Left renal pelvis (tissue), 4 donors: Measurements from ENCODE around the gene DGCR8. TPM values are rescaled to one million over a fixed set of nuclear protein-coding genes. Genes with fewer than 3 reads are reported as not detected.

Experiments
- DNase-seq, 4 donors: peaks; one replicate each; pipeline ENCODE4 v3.0.0-alpha.2; 2013; ENCODE audit warnings: low read depth in 4 of 4, low spot score in 3 of 4
- polyA plus RNA-seq, 4 donors: library from polyadenylated mRNA; unstranded; fragments of 120-200 nt; gene quantifications; one replicate each; pipeline ENCODE4 v1.2.1, GENCODE V29; 2013; ENCODE audit not compliant: insufficient read length in 4 of 4

DGCR8 gene
- polyA plus RNA-seq, 4 donors = 29.6 to 62.1 (median 44.5) TPM

GRCh38 chr22:20118300-20119020 lies 38.4 kb downstream of the DGCR8 start:
- DNase-seq = no peak

GRCh38 chr22:20121856-20122415 lies 41.9 kb downstream of the DGCR8 start:
- DNase-seq = no peak

- DNase-seq = no peak
Observed at GRCh38 chr22:20123366-20124082, 43.5 kb downstream of the DGCR8 start.

GRCh38 chr22:20124083-20124787 lies 44.2 kb downstream of the DGCR8 start:
- DNase-seq = no peak

GRCh38 chr22:20125201-20126174 lies 45.4 kb downstream of the DGCR8 start:
- no peak for DNase-seq

DNA sequence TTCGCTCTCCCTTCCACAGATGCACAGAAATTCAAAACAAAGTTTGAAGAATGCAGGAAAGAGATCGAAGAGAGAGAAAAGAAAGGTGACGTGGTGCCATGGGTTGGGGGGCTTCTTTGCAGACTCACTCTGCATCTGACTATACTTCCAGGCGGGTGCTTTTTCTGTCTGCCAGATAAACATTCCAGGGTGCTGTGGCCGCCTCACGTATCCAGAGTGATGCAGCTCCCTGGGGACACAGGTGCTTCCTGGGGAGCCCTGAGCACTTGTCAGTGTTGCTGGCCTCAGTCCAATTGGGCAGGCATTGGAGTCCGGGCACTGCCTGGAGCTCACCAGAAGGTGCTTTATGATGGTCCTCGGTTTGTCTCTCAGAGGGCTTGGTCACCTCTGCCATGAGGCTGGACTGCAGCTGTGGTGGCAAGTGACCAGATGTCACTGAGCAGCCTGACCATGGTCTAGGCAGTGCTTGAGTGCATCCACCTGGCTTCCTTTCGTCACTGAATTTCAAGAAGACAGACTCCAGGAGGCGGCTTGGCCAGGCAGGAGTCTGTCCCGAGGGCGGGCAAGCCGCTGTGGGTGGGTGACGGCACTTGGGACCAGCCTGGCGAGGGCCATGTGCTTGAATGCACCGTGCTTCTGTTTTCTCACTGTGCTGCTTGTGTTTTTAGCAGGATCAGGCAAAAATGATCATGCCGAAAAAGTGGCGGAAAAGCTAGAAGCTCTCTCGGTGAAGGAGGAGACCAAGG lies 46.4 kb downstream of the DGCR8 start:
- no peak for DNase-seq

DNA sequence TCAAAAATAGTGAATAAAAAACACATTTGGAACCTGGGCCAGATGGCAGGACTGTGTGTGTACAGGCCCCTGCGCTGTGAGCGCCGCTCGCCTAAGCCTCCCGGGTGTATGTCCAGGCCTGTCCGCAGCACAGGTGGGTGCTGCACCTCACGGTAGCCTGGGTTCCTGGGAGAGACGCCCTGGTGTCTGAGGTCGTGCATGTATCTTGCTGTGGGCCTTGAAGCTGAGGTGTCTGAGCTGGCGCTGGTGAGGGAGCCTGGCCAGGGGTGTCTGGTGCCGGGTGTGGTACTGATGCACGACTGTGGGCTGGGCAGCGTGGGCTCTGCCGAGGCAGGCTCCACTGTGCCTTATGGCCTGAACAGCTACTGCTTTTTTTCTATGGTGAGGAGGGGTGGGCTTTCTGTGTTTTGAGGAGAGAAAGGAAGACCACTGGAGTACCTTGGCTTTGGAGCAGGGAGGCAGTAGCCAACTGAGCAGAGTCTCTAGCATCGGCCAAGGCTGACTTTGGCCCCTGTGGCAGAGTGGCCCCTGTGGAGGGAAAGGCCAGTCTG lies 47.4 kb downstream of the DGCR8 start:
- DNase-seq = no peak

DNA sequence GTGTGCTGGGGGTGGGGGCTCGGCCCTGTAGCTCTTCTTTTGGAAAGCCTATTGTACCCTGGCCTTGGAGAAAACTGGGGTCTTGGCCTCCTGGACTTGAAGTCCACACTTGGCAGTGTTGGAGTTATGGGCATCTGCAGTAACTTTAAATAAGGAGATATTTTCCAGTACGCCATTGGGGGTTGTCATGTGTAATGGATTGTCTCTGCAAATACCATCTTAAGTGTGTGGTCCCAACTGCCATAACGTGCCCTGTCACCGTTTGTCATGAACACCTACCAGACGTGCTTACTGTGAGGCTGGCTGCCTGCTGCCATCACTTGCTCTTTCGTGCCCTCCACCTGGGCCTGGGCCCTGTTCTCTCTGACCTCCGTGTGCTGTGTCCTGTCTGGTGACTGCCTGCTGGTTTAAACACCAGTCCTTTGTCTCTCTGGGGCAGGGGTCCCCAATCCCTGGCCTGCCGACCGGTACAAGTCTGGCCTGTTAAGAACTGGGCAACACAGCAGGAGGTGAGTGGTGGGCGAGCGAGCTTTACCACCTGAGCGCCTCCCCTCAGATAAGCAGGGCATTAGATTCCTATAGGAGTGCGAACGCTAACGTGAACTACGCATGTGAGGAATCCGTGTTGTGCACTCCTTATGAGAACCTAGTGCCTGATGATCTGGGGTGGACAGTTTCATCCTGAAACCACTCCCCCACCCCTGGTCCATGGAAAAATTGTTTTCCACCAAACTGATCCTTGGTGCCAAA lies 48.0 kb downstream of the DGCR8 start:
- no peak for DNase-seq

- DNase-seq = no peak
Observed at GRCh38 chr22:20128619-20128901, 48.5 kb downstream of the DGCR8 start.

DNA sequence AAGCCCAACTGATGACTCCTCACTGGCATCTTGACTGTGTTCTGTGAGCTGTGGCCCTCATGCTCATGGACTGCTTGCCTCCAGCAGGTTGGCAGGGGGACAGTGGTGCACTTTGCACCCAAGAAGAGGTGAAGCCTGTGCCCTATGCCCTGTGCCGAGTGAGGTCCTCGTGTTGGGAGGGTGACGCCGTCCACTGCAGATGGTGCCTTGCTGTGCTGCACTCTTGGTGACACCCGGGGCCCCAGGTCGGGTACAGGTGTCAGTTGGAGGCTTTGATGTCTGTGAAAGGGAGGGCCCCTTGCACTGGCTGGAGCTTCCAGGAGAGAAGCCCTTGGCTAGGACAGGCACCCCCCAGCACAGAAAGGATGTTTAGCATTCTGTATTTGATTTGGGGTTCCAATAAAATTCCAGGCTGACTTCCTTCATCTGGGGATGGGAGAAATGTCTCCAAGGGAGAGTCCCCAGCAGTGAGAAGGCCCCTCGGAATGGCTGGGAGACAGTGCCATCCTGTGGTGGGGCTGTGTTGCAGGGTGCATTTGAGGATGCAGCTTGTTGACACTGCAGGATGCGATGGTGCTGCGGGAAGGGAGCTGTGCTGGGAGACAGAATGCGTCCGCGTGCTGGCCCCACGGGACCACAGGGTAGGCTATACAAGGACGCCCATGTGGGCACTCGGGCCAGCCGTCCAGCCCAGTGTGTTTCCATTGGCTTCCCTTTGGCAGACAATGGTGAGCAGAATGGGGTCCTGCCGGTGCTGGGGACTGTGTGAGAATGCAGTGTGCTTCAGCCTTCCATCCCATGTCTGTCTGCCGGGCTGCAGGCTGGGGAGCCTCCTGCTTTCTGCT lies 49.1 kb downstream of the DGCR8 start:
- no peak for DNase-seq

DNA sequence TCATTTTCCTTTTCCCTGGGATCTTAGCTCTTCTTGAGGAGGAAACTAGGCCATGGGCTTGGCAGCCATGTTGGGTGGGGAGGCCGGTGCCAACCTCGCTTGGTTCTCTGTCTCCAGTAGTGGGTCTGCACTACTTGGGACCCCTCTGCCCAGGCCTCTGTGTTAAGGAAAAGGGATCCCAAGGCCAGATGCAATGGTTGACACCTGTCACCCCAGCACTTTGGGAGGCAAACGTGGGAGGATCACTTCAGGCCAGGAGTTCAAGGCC lies 49.6 kb downstream of the DGCR8 start:
- DNase-seq = no peak

GRCh38 chr22:20130319-20130718 lies 50.3 kb downstream of the DGCR8 start:
- no peak for DNase-seq

DNA sequence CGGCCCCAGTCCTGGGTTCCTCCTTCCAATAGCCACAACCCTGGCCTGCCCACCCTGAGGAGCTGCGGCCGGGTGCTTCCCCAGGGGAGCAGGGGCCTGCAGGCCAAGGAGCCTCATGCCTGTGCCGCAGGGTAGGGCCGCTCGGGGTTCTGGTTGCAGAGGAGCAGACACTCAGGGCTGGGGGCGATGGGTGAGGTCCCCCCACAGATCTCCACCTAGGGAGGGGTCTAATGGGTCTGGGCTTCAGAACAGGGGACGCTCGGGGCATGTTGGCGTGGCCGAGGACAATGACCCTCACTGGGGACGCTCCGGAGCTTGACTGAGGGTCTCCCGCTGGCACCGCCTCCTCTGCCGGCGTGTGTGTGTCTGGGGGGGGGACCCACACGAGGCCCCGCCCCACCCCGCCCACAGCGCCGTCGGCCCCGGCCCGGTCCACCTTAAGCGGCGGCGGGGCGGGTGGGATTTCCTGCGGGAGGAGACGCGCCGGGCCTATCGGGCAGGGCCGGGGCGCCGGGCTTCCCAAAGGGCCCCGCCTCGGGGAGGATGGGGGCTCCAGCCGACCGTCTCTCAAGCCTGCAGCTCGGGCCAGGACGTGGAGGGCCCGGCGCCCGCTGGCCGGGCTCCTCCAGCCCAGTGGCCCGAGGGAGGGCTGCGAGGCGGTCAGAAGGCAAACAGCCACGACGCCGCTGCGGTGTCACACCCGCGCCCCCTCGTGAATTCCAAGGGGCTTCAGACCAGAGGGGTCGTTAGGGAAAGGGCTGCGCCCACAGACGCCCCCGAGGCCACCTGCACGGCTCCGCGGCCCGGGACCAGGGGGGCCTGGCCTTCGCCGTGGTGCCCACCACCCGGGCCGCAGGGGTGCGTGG lies 50.9 kb downstream of the DGCR8 start:
- DNase-seq = peak; percentile 39 to 68 (median 58)

DNA sequence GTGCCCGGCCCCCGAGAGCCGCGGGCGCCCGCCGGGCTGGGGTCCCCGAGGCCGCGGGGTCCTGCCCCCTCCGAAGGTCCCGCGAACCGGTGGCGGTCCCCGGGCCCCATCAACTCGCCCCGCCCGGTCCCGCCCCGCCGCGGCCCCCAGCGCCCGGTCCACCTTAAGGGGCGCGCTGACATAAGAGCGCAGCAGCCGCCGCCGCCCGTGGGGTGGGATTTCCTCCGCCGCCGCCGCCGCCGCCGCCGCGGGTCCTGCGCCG lies 51.5 kb downstream of the DGCR8 start, which contains the start of gene ZDHHC8:
Gene ZDHHC8 (plus strand): TSS at position 208 of the 262 bp plus-strand sequence. CDS start 144 bp downstream, outside the sequence.
- no peak for DNase-seq

- DNase-seq = no peak
Observed at GRCh38 chr22:20131859-20132685, 52.0 kb downstream of the DGCR8 start.

DNA sequence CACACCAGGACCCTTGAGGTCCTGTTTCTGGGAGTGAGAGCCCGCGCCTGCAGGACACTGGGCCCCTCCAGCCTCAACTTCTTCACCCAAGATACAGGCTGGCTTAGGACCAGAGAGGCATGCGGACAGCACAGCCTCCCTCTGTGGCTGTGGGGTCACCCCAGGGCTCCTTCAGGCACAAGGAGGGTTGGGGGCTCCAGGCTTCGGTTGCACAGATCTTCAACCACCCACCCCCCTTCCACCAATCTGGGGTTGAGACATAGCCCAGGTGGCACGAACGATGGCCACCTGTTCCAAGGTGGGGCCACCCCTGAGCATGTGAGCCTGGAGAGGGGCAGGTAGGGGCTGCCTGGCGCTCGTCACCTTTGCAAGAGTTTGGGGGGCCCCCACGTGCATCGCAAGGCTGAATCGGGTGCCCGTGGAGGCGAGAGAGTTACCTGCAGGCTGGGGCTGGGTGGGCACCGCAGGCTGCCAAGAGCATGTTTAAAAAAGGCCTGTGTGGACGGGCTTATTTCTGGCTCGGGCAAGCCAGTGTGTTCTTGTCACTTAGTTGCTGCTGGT lies 52.7 kb downstream of the DGCR8 start:
- DNase-seq = no peak
